GM19238 (cell line): ENCODE measurements around the gene TSC22D3.
"Not testable (repeated sequence)": the region's sequence is repeated elsewhere in the genome, so short reads cannot be mapped to it uniquely, and the experiment has no call there.

ENCODE experiments used
- DNase-seq: peaks from one replicate; pipeline ENCODE4 v3.0.0; 2011; ENCODE audit warnings: low spot score; ENCODE audit not compliant: insufficient read length

The TSC22D3 gene

DNA sequence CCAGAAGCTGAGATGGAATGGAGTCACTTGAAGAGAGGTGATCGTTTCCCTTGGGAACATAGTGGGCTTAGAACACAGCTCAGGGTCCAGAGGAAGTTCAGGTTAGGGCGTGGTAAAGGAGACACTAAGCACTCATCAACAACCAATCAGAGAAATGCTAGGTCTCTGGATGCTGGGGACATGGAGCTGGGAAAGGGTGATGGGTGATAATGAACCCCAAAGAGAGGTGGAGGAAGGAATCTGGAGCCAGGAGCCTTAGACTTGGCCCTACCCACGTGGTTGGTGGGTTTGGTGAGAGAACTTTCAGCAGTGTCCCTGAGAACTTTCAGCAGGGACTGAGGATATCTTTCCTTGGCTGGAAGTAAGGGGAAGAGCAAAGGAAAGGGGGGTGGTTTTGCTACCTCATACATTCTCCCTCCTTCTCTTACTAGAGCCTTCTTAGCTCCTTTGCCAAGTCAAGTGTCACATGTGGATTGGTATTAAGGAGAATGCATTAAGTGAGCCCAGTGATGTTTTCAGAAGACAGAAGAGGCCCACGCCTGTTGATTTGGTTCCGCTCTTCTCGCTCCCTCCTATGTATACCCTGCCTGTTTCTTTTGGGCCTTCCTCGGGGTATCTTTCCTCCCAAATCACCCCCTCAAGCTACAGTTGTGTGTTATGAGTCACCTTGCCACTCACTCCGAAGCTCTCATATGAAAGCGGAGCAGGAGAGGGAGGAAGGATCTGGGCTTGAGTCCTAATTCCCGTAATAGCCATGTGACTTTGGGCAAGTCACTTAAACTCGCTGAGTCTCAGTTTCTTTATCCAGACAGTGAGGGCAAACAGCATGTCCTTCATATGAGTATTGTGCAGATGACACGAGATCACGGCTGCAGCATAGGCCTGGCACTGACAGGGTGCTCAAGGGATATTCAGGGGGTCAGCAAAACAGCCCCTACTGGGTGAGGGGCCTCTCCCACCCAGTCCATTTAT, 63.1 kb downstream of the TSC22D3 start:
- DNase-seq = no peak

DNA sequence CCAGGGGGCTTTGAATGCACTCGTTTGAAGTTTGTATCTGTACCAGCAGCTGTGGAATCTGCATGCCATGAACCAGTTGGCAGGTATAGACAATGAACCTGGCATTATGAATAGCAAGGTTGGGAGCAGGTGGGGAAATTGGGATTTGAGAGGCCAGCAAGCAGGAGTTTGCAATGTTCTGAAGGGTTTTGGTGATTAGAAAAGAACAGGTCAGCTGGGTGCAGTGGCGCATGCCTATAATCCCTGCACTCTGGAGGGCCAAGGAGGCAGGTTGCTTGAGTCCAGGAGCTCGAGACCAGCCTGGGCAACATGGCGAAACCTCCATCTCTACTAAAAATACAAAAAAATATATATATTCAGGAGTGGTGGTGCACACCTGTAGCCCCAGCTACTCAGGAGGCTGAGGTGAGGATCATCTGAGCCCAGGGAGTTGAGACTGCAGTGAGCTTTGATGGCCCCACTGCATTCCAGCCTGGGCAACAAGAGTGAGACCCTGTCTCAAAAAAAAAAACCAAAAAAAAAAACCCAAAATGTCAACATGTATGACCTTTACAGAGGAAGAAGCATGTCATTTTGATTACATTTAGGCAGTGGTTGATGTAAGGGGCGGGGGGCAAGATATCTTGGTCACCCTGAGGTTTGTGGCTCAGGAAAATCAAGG, 63.9 kb downstream of the TSC22D3 start:
- DNase-seq = no peak

DNA sequence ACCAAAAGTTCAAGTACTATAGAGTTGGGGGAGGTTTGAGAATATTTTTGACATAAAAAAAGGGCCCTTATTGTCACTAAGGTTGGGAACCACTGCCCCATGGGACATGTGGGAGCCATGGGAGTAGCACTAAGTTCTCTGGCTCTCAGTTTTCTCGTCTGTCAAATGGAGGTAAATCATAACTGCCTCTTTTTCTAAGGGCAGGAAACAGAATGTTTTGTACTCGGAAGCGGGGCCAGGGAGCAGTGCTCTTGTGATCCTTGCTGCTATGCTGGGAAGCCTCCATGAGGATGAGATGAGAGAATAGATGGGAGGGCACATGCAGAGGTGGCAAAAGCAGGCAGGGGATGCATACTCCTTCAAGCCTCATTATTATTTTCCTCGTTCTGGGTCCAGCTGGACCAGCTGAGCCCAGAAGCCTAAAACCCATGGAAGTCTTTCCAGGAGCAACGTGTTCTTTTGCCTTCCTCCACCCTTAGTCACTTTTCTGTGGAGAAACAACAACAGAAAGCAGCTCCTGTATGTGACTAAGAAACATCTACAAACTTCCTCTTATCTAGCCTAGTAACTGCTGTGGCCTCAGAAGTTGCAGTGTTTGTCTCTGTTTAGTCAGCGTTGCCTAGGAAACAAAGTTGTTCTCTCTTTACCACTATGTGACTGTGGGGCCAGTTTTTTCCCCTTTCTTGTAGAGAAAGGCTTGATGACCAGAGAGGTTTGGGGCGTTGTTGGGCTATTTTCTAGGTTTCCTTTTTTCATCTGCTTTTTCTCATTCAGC, 64.8 kb downstream of the TSC22D3 start:
- DNase-seq = peak; percentile 47

DNA sequence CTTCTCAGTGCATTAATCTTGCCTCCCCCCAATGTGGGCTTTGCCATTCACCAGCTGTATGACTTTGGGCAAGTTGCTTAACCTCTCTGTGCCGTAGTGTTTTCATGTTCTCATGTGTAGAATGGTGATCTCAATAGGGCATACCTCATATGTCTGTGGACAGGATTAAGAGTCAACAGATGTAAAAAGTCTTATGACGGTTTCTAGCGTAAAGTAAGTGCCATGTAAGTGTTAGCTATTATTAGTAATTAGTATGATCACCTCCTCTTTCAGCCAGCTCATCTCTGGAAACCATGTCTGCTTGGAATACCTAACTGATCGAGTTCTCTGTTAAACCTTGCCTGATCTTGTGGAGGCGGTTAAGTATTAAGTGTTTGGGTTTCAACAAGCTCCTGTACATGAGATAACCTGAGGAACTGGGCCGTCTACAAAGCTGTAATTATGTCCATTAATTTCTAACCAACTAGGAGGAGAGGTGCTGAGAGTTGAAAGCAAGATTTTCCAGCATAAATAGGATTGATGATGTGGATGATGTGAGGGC, 66.3 kb downstream of the TSC22D3 start:
- DNase-seq = no peak

DNA sequence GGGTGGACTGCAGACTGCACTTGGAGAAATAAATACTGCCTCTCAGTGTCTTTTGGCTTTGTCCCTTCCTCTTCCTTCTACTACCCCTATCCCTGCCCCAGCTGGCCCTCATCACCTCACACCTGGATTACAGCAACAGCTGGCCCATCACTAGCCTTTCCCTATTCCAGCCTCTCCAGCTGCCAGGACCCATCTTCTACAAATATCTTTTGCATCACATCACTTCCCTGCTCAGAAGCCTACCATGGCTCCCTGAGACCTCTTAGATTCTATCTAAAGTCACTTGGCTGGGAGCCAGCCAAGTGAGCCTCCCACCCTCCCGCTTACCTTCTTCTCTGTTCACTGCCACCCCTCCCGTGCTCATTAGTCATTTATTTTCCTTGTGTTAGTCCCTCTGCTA, 66.8 kb downstream of the TSC22D3 start:
- DNase-seq = no peak

DNA sequence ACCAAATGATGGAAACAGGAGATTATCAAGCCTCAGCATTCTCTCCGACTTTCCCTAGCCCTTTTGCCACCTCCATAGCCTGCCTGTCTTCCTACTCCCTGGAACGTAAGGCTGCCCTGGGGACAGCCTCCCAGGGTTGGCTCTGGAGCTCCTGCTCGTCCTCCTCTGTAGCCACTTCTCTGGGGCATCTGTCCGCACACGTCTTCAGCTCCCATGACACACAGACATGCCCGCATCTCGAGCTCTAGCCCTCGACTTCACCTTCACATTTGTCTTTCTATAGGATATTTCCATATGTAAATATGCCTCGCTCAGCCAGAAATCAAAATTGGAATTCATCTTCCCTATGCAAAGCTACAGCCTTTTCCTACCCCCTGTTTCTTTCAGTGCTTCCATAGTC, 67.7 kb downstream of the TSC22D3 start:
- DNase-seq = no peak

DNA sequence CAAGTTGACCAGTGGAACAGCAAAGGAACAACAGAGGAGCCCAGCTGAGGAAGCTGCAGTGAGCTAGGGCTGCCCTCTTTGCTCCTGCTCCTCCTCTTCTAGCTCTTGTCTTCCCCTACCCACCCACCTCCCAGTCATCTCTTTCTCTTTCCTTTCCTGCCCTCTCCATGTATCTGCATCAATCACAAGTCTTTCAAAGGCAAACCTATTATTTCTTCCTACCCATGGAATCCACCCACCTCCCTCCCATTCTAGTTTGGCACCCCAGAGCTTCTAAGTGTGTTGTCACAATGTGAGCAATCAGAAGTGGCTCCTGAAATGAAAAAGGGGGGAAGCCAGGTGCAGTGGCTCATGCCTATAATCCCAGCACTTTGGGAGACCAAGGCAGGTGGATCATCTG, 69.3 kb downstream of the TSC22D3 start:
- no peak for DNase-seq

GRCh38 chrX:107704587-107704986, 71.0 kb downstream of the TSC22D3 start:
- no peak for DNase-seq

DNA sequence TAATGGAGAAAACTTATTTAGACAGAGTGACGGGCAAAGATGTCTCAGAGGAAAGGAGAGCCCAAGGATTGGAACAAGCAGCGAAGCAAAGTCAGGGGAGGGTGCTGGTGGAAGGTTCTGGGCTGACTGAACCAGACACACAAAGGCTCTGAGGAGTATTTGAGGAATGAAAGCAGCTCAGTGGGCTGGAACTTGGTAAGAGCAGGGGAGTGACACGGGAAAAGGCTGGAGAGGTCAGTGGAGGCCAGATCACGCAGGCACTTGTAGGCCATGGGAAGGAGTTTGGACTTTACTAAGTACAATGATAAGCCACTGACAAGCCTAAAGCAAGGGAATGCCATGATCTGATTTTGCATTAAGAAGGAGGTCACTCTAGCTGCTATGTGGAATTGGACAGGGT, 71.4 kb downstream of the TSC22D3 start:
- DNase-seq = no peak

DNA sequence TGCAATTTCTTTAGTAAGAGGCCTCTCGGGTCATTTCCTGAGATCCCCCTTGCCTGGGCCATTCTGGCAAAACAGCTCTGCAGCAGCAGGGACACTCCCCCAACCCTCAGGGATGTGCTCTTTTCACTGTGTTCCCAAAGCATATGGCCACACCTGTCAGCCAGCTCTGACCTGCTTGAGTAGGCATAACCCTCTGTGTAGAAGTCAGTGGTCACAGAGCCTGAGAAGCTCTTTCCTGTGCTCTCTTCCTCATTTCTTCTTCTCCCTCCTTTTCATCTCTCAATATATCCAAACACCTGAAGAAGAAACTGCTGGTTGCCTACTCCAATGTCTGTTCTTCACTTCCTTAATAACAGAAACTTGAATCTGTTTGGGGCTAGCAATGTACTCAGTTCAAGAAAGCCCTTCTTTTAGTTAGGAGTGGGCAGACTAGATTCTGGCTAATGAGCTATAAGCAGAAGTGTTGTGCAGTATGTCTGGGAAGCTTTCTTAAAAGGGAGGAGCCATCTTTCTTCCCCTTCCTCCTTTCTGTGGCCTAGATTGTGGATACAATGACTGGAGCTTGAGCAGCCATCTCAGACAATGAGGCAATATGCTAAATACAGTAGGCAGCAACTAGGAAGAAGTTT, 74.0 kb downstream of the TSC22D3 start:
- no peak for DNase-seq

- no peak for DNase-seq
These were observed 74.8 kb downstream of the TSC22D3 start for GRCh38 chrX:107700790-107701189.

DNA sequence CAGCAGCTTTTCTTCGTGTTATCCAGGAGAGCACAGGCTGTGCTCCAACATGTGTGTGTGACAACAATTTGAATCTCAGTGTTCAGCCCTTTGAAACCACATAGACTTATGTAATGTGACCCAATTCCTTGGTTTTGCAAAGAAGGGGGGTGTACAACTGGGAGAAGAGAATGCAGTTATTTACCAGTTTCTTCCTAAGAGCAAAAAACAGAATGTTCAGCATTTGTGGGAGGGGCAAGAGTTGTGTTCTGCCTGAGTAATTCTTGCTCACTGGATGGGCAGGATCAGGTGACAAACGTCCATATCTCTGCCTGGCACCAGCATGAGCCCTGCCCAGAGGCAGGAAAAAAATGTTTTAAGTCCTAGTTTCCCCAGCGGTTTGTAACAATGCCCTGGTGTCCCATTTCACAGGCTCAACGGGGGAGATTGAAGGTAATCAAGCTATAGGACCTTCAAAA, 75.2 kb downstream of the TSC22D3 start:
- no peak for DNase-seq

GRCh38 chrX:107699616-107700015, 76.0 kb downstream of the TSC22D3 start:
- DNase-seq = no peak

DNA sequence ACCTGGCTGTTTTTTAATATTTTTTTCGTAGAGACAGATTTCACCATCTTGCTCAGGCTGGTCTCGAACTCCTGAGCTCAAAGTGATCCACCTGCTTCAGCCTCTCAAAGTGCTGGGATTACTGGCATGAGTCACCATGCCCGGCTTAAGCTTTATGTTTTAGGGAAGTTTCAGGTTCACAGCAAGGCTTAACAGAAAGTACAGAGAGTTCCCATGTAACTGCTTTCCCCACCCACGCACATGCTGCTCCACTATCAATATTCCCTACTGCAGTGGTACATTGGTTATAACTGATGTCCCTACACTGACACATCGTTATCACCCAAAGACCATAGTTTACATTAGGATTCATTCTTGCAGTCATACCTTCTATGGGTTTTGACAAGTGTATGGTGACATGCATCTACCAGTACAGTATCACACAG, 84.6 kb downstream of the TSC22D3 start:
- no peak for DNase-seq

- DNase-seq = no peak
These were observed 88.1 kb downstream of the TSC22D3 start for GRCh38 chrX:107687445-107687844.

- no peak for DNase-seq
These were observed 88.8 kb downstream of the TSC22D3 start for GRCh38 chrX:107686792-107687191.

GRCh38 chrX:107686026-107686425, 89.6 kb downstream of the TSC22D3 start:
- no peak for DNase-seq

DNA sequence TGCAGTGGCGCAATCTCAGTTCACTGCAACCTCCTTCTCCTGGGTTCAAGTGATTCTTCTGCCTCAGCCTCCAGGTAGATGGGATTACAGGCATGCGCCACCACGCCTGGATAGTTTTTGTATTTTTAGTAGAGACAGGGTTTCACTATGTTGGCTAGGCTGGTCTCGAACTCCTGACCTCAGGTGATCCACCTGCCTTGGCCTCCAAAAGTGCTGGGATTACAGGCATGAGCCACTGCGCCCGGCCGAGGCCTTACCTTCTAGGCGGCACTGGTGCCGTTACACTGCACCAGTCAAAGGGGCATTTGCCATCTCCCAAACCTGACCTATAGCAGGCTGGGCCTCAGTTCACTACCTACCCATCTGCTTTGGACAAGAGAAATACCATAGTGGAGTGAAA, 90.0 kb downstream of the TSC22D3 start:
- DNase-seq = not testable (repeated sequence)

- DNase-seq = no peak
These were observed 90.6 kb downstream of the TSC22D3 start for GRCh38 chrX:107684956-107685385.

GRCh38 chrX:107683931-107684330, 91.7 kb downstream of the TSC22D3 start:
- DNase-seq = no peak
